Adrenal gland (tissue), 5 donors: ENCODE measurements around the gene ATXN1L.

Experiments
- CTCF ChIP-seq, 6 experiments: fragments of 450-650 bp in 4 of 6; fragments of 200-600 bp in 2 of 6; sonication (generic) in 1 of 6; IDR thresholded peaks; 1 replicate in 5 of 6; 2 replicates in 1 of 6; pipeline versions ENCODE4 v1.5.1 to v1.8.0; 2016 to 2021; ENCODE audit warnings: antibody characterized with exemption in 6 of 6, mild to moderate bottlenecking in 2 of 6, moderate library complexity in 1 of 6
- POLR2A ChIP-seq, 2 donors: fragments of 450-650 bp; IDR thresholded peaks; one replicate each; pipeline ENCODE4 v1.6.1; 2017; ENCODE audit warnings: antibody characterized with exemption in 2 of 2, mild to moderate bottlenecking in 2 of 2, moderate library complexity in 1 of 2
- donor health status: DM: no; HTN: no; CAD: no.

GRCh38 chr16:71883168-71883848 lies 37.5 kb downstream of the ATXN1L start:
- TF ChIP-seq CTCF (IDR thresholded peaks at IDR 0.05) (peak in 1 of 6 experiments; percentile 15), POLR2A (IDR thresholded peaks at IDR 0.05) (no peak)
